Urinary bladder (tissue), 4 donors: ENCODE results near the gene IRF2BP2. TPM values are rescaled to one million over a fixed set of nuclear protein-coding genes. Genes with fewer than 3 reads are reported as not detected.
"Not testable (repeated sequence)": the region's sequence is repeated elsewhere in the genome, so short reads cannot be mapped to it uniquely, and the experiment has no call there.

ENCODE experiments used
- DNase-seq: peaks from one replicate; pipeline ENCODE4 v3.0.0-alpha.2; 2015; ENCODE audit errors: extremely low spot score
- H3K27ac ChIP-seq: one replicate; pipeline ENCODE4 v1.5.1; 2013; ENCODE audit warnings: low read depth, mild to moderate bottlenecking, moderate library complexity
- H3K36me3 ChIP-seq: one replicate; pipeline ENCODE4 v1.6.1; 2013; ENCODE audit warnings: mild to moderate bottlenecking, moderate library complexity; ENCODE audit not compliant: insufficient read depth
- H3K4me1 ChIP-seq: one replicate; pipeline ENCODE4 v1.6.1; 2013; ENCODE audit warnings: mild to moderate bottlenecking, moderate library complexity; ENCODE audit not compliant: insufficient read depth
- H3K4me3 ChIP-seq: one replicate; pipeline ENCODE4 v1.5.1; 2013; ENCODE audit warnings: low read depth, low read length
- WGBS: extraction: QIAGEN DNeasy Blood & Tissue Kit; methylation state at CpG from one replicate; pipeline ENCODE4 v1.1.7; 2013; 5-methylcytosine and 5-hydroxymethylcytosine counted together
- polyA plus RNA-seq: library from polyadenylated mRNA; stranded (reverse); fragments of 200-250 nt; gene quantifications from one replicate; pipeline ENCODE4 v1.2.3, GENCODE V29; 2013
- total RNA-seq: library from RNA; depleted of rRNA; stranded (reverse); fragments of >200 nt; gene quantifications from one replicate; pipeline ENCODE4 v1.2.3, GENCODE V29; 2014
- donor health status: healthy with polysubstance abuse.
- donor health status: healthy.

IRF2BP2 gene
- total and polyA plus RNA-seq, 2 donors: 137 TPM

- peak overlapping the region; percentile 2 for H3K27ac ChIP-seq
- DNase-seq: no peak
- H3K4me1 ChIP-seq: no peaks in the 10 kb centered on the region
- H3K36me3 ChIP-seq: no peaks in the 10 kb centered on the region
- no peak overlapping the region for H3K4me3 ChIP-seq
- WGBS: 77% methylated on average over 3 of the region's 3 CpGs
Observed at GRCh38 chr1:234644928-234645327, 35.0 kb upstream of the IRF2BP2 start.

- H3K36me3 ChIP-seq: no peaks in the 10 kb centered on the region
- no peak for DNase-seq
- no peak overlapping the region for H3K4me3 ChIP-seq
- H3K4me1 ChIP-seq: no peaks in the 10 kb centered on the region
- no peak overlapping the region for H3K27ac ChIP-seq
Observed at GRCh38 chr1:234643850-234644134, 33.8 kb upstream of the IRF2BP2 start.

- 69% methylated on average over 14 of the region's 14 CpGs for WGBS
- Histone ChIP-seq H3K4me1 (no peaks in the 10 kb centered on the region), H3K4me3 (no peak overlapping the region), H3K36me3 (no peaks in the 10 kb centered on the region), H3K27ac (no peak overlapping the region)
- no peak for DNase-seq
Observed at GRCh38 chr1:234643111-234643849, 33.3 kb upstream of the IRF2BP2 start.

- H3K4me1 ChIP-seq: no peaks in the 10 kb centered on the region
- no peak for DNase-seq
- H3K4me3 ChIP-seq: no peak overlapping the region
- no peak overlapping the region for H3K27ac ChIP-seq
- WGBS: 95% methylated on average over 2 of the region's 2 CpGs
- no peaks in the 10 kb centered on the region for H3K36me3 ChIP-seq
Observed at GRCh38 chr1:234642428-234642827, 32.5 kb upstream of the IRF2BP2 start.

GRCh38 chr1:234639961-234640360, 30.0 kb upstream of the IRF2BP2 start:
- WGBS: 88% methylated on average over 4 of the region's 4 CpGs
- DNase-seq: no peak
- no peaks in the 10 kb centered on the region for H3K4me1 ChIP-seq

GRCh38 chr1:234638832-234639799, 29.1 kb upstream of the IRF2BP2 start:
- 75% methylated on average over 4 of the region's 4 CpGs for WGBS
- Histone ChIP-seq H3K4me1 (no peaks in the 10 kb centered on the region), H3K4me3 (no peak overlapping the region), H3K27ac (no peak overlapping the region), H3K36me3 (no peaks in the 10 kb centered on the region)
- no peak for DNase-seq

More at GRCh38 chr1:234639961-234640360, 30.0 kb upstream of the IRF2BP2 start:
- H3K4me3 ChIP-seq: no peak overlapping the region
- H3K36me3 ChIP-seq: no peaks in the 10 kb centered on the region
- H3K27ac ChIP-seq: no peak overlapping the region

- WGBS: 89% methylated on average over 9 of the region's 9 CpGs
- not testable (repeated sequence) for H3K4me3 ChIP-seq
Observed at GRCh38 chr1:234634922-234635321, 24.9 kb upstream of the IRF2BP2 start.

GRCh38 chr1:234634387-234634786, 24.4 kb upstream of the IRF2BP2 start:
- no peak overlapping the region for H3K27ac ChIP-seq
- no peaks in the 10 kb centered on the region for H3K4me1 ChIP-seq
- no peak for DNase-seq
- H3K36me3 ChIP-seq: no peaks in the 10 kb centered on the region
- WGBS: 90% methylated on average over 7 of the region's 7 CpGs
- H3K4me3 ChIP-seq: no peak overlapping the region

More at GRCh38 chr1:234634922-234635321, 24.9 kb upstream of the IRF2BP2 start:
- DNase-seq, H3K4me1 ChIP-seq, H3K36me3 ChIP-seq, H3K27ac ChIP-seq: not testable (repeated sequence)

- WGBS: 93% methylated on average over 6 of the region's 6 CpGs
- Histone ChIP-seq H3K27ac (no peak overlapping the region), H3K36me3 (no peaks in the 10 kb centered on the region), H3K4me3 (no peak overlapping the region), H3K4me1 (no peaks in the 10 kb centered on the region)
- DNase-seq: no peak
Observed at GRCh38 chr1:234633246-234634003, 23.4 kb upstream of the IRF2BP2 start.

- H3K27ac ChIP-seq: no peak overlapping the region
- no peaks in the 10 kb centered on the region for H3K36me3 ChIP-seq
- H3K4me3 ChIP-seq: no peak overlapping the region
- peaks cover 5% of the 10 kb centered on the region for H3K4me1 ChIP-seq
- DNase-seq: no peak
Observed at GRCh38 chr1:234632225-234632624, 22.2 kb upstream of the IRF2BP2 start.

GRCh38 chr1:234631721-234632125, 21.7 kb upstream of the IRF2BP2 start:
- H3K4me1 ChIP-seq: peaks cover 5% of the 10 kb centered on the region
- H3K27ac ChIP-seq: no peak overlapping the region
- no peaks in the 10 kb centered on the region for H3K36me3 ChIP-seq
- DNase-seq: no peak
- WGBS: 57% methylated on average over 1 of the region's 1 CpG
- H3K4me3 ChIP-seq: no peak overlapping the region

- H3K4me3 ChIP-seq: no peak overlapping the region
- no peaks in the 10 kb centered on the region for H3K36me3 ChIP-seq
- WGBS: 85% methylated on average over 4 of the region's 4 CpGs
- H3K27ac ChIP-seq: no peak overlapping the region
- DNase-seq: no peak
- H3K4me1 ChIP-seq: peaks cover 5% of the 10 kb centered on the region
Observed at GRCh38 chr1:234629026-234629425, 19.0 kb upstream of the IRF2BP2 start.

GRCh38 chr1:234628089-234628488, 18.1 kb upstream of the IRF2BP2 start:
- no peaks in the 10 kb centered on the region for H3K36me3 ChIP-seq
- H3K4me3 ChIP-seq: no peak overlapping the region
- WGBS: 22% methylated on average over 5 of the region's 5 CpGs
- peaks cover 5% of the 10 kb centered on the region for H3K4me1 ChIP-seq
- no peak for DNase-seq
- H3K27ac ChIP-seq: no peak overlapping the region
